Osteoblast (primary cell): ENCODE results near the gene NOL4L. TPM values are rescaled to one million over a fixed set of nuclear protein-coding genes. Genes with fewer than 3 reads are reported as not detected.

Experiments
- DNase-seq: peaks from one replicate; pipeline ENCODE4 v3.0.0; 2011; ENCODE audit warnings: low spot score, mixed read lengths; ENCODE audit not compliant: insufficient read length; ENCODE audit errors: missing footprints
- H2AFZ ChIP-seq: 2 replicates; pipeline ENCODE4 v1.6.0; 2011; ENCODE audit warnings: mild to moderate bottlenecking, low read length
- H3K27ac ChIP-seq: 2 replicates; pipeline ENCODE4 v1.5.1; 2011; ENCODE audit warnings: mild to moderate bottlenecking, low read depth, low read length, moderate library complexity
- H3K27me3 ChIP-seq: 2 replicates; pipeline ENCODE4 v1.6.0; 2012; ENCODE audit warnings: mild to moderate bottlenecking, control low read depth, inconsistent platforms, low read length, moderate library complexity; ENCODE audit not compliant: insufficient read depth
- H3K36me3 ChIP-seq: 2 replicates; pipeline ENCODE4 v1.5.1; 2011; ENCODE audit warnings: mild to moderate bottlenecking, low read length, control low read depth, moderate library complexity; ENCODE audit not compliant: insufficient read depth
- H3K4me1 ChIP-seq: 2 replicates; pipeline ENCODE4 v1.5.1; 2011; ENCODE audit warnings: mild to moderate bottlenecking, low read length, control low read depth, moderate library complexity; ENCODE audit not compliant: insufficient read depth
- H3K4me2 ChIP-seq: 2 replicates; pipeline ENCODE4 v1.6.0; 2011; ENCODE audit warnings: mild to moderate bottlenecking, low read length; ENCODE audit not compliant: insufficient read depth
- H3K4me3 ChIP-seq: fragments of 200-600 bp; sonication (generic); 3 replicates; pipeline ENCODE4 v1.5.1; 2012; ENCODE audit warnings: mild to moderate bottlenecking, low read length, inconsistent platforms; ENCODE audit not compliant: insufficient read depth
- H3K79me2 ChIP-seq: 2 replicates; pipeline ENCODE4 v1.6.0; 2012; ENCODE audit warnings: mild to moderate bottlenecking, low read length, control low read depth, inconsistent platforms; ENCODE audit not compliant: insufficient read depth
- H3K9me3 ChIP-seq: 2 replicates; pipeline ENCODE4 v1.5.1; 2011; ENCODE audit warnings: low read depth, low read length, control low read depth
- H4K20me1 ChIP-seq: 2 replicates; pipeline ENCODE4 v1.6.0; 2012; ENCODE audit warnings: mild to moderate bottlenecking, low read length, control low read depth; ENCODE audit not compliant: insufficient read depth
- total RNA-seq: library from RNA; depleted of rRNA; stranded (reverse); fragments of >200 nt; gene quantifications from 2 replicates; pipeline ENCODE4 v1.2.3, GENCODE V29; 2012
- TF ChIP-seq, protein P1 (sequence below): IDR thresholded peaks from 2 replicates; pipeline ENCODE4 v1.5.1; 2011; ENCODE audit warnings: mild to moderate bottlenecking, low read depth, low read length, moderate library complexity; ENCODE audit errors: extremely low read depth

The NOL4L gene
- total RNA-seq, 1 donor: 6.2 TPM

DNA sequence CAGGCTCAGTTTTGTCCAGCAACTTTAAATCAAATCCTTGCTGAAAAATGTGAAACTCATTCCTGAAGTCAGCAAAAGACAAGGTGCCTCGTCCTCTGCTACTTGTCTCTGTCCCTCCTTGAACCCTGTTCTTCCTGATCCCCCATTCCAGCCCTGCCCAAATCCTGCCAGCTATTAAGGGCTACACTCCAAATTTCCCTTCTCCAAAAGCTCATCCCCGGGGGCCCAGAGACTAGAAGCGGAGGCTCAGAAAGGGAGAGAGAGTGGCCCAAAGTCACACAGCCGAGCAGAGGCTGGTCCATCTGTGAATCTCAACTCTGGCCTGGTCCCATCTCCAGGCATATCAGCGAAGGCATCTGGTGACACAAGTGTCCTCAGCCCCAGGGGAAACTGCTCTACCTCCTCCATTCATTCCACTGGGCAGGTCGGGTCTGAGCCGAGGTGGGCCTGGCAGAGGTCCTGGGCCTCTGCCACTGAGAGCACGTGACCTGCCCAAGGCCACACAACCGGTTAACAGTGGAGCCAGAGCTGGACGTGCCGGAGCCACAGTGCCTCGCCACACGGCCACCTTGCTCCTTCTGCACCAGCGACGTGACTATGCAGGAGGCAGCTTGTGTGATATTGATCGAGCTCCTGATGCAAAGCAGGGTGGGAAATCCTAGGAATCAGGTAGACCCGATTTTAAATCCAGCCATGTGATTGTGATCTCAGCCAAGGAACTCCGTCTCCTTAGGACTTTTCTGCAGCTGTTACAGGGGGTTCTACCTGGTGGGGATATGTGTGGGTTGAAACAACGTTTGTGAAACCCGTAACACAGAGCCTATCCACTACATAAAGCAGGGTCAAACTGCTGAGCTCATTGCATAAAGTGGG is 28.6 kb downstream of the NOL4L start:
- TF ChIP-seq, protein P1, sequence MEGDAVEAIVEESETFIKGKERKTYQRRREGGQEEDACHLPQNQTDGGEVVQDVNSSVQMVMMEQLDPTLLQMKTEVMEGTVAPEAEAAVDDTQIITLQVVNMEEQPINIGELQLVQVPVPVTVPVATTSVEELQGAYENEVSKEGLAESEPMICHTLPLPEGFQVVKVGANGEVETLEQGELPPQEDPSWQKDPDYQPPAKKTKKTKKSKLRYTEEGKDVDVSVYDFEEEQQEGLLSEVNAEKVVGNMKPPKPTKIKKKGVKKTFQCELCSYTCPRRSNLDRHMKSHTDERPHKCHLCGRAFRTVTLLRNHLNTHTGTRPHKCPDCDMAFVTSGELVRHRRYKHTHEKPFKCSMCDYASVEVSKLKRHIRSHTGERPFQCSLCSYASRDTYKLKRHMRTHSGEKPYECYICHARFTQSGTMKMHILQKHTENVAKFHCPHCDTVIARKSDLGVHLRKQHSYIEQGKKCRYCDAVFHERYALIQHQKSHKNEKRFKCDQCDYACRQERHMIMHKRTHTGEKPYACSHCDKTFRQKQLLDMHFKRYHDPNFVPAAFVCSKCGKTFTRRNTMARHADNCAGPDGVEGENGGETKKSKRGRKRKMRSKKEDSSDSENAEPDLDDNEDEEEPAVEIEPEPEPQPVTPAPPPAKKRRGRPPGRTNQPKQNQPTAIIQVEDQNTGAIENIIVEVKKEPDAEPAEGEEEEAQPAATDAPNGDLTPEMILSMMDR: no peak
- Histone ChIP-seq H3K79me2 (no peaks in the 10 kb centered on the region), H3K27me3 (peaks cover 4% of the 10 kb centered on the region), H3K4me1 (peaks cover 8% of the 10 kb centered on the region), H4K20me1 (no peaks in the 10 kb centered on the region), H3K9me3 (no peaks in the 10 kb centered on the region), H3K36me3 (no peaks in the 10 kb centered on the region), H3K4me3 (no peak overlapping the region), H2AFZ (no peak overlapping the region), H3K4me2 (no peak overlapping the region), H3K27ac (no peak overlapping the region)
- DNase-seq: no peak

DNA sequence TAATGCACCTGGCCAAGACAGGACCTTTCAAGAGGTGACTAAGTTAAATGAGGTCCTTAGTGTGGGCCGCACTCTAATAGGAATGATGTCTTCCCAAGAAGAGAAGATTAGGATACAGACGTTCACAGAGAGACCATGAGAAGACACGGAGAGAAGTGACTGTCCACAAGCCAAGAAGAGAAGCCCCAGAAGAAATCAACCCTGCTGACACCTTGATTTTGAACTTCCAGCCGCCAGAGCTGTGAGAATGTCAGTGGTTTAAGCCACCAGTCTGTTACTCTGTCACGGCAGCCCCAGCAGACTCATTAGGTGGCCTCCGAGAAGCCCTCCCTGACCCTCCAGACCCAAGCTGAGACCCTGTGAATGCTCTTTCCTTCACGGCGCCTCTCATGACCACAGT is 29.5 kb downstream of the NOL4L start:
- no peaks in the 10 kb centered on the region for H3K9me3 ChIP-seq
- no peaks in the 10 kb centered on the region for H3K36me3 ChIP-seq
- H3K79me2 ChIP-seq: no peaks in the 10 kb centered on the region
- no peak overlapping the region for H3K27ac ChIP-seq
- H3K27me3 ChIP-seq: peaks cover 4% of the 10 kb centered on the region
- no peak overlapping the region for H2AFZ ChIP-seq
- peaks cover 8% of the 10 kb centered on the region for H3K4me1 ChIP-seq
- TF ChIP-seq, protein P1: no peak
- DNase-seq: no peak
- H3K4me3 ChIP-seq: no peak overlapping the region
- H3K4me2 ChIP-seq: no peak overlapping the region
- no peaks in the 10 kb centered on the region for H4K20me1 ChIP-seq

DNA sequence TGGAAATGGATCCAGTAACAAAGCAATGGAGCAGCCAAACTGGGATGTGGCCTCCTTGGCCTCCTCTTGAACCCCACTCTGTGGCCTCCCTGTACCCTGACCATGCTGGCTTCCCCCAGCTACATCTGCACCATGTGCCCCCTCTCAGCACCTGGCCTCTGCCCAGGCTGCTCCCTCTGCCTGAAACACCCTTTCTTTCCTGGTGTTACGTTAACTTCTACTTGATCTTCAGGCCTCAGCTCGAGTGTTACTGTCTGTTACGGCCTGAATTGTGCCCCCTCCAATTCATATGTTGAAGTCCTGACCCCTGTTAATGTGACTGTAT is 30.2 kb downstream of the NOL4L start:
- Histone ChIP-seq H3K36me3 (no peaks in the 10 kb centered on the region), H4K20me1 (no peaks in the 10 kb centered on the region), H3K27me3 (peaks cover 4% of the 10 kb centered on the region), H3K4me1 (peaks cover 5% of the 10 kb centered on the region), H3K4me3 (no peak overlapping the region), H3K27ac (no peak overlapping the region), H3K9me3 (no peaks in the 10 kb centered on the region), H3K4me2 (no peak overlapping the region), H3K79me2 (no peaks in the 10 kb centered on the region), H2AFZ (no peak overlapping the region)
- TF ChIP-seq, protein P1: no peak
- no peak for DNase-seq

DNA sequence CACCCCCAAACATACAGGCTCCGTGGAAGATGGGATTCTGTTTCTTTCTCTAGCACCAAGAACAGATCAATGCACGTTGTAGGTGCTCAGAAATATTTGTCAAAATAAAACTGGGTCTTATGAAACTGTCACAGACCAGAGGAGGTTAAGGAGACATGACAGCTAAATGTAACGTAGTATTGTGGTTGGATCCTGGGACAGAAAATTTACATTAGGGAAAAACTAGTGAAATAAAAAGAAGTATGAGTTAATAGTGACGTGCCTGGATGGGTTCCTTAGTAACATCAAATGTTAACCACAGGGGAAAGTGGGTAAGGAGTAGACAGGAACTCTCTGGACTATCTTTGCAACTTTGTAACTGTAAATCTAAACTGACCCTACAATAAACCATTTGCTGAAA is 31.5 kb downstream of the NOL4L start:
- Histone ChIP-seq H3K4me1 (no peaks in the 10 kb centered on the region), H3K4me2 (no peak overlapping the region), H2AFZ (no peak overlapping the region), H3K4me3 (no peak overlapping the region), H3K36me3 (no peaks in the 10 kb centered on the region), H4K20me1 (no peaks in the 10 kb centered on the region), H3K27me3 (peaks cover 6% of the 10 kb centered on the region), H3K9me3 (no peaks in the 10 kb centered on the region), H3K79me2 (no peaks in the 10 kb centered on the region), H3K27ac (no peak overlapping the region)
- DNase-seq: no peak
- TF ChIP-seq, protein P1: no peak
